GM21360 (cell line): ENCODE results near the gene ARHGAP33.

Experiments used
- ATAC-seq: cut with Tn5 transposase; IDR thresholded peaks from one replicate; pipeline ENCODE4 v1.9.1; 2021; ENCODE audit warnings: mild to moderate bottlenecking, moderate library complexity; ENCODE audit not compliant: unreplicated experiment

Gene ARHGAP33

DNA sequence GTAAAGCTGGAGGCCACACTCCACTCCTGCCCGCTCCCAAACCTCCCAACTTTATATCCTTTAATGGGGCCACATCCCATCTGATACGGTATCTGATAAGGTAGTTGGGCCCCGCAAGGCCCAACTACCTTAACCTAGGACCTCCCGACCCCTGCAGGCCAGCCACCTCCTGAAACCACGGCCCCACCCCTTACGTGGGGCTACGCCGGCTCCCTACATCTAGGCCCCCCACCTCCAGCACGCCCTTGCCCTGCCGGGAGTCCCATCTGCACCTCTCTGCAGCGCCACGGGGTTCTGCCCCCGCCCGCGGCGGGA lies 35.3 kb upstream of the ARHGAP33 start:
- ATAC-seq, result no peak

DNA sequence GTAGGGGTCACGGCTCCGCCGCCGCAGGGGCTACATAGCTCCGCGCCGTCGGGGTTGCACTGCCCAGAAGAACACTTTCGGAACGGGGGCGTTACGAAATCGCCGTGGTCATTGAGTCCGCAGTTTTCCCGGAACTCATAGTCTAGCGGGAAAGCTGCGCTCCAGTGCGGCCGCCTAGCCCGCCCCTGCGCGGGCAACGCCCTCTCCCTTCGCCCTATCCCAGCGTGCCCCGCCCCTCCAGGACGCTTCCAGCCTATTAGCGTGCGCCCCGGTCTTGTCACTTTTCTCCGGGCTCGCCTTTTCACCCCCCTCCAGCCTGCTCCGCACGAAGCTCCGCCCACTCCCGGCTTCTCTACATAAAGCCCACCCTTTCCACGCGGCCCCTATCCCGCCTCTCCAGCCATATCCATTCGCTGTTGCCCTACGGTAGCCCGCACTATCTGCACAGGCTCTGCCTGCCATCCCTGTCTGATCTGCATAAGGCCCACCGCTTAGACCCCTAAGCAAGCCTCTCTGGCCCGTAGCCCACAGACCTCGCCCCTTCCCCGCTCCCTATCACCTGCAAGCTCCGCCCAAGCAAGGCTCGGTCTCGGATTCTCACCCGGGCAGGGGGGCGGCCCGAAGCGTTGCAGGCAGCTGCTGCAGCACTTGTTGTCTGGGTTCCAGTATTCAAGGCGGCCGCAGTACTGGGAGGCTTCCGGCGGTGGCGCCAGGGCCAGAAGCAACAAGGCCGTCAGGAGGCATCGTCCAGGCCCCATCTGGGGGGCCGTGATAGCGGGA lies 34.8 kb upstream of the ARHGAP33 start:
- ATAC-seq, result peak; percentile 55

DNA sequence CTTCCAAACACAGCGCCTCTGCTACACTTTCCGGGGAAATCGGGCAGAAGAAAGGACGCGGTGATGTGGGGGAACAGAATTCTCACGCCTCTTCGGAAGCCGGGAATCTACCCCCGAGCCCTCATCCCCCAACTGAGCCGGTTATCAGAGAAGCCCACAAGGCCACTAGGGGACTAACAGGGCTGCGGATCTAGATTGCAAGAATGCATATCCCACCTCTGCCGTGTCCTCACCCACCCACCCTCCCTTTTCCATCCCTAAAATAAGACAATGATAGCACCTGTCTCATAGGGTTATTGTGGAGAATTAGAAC lies 34.2 kb upstream of the ARHGAP33 start:
- ATAC-seq, result no peak

DNA sequence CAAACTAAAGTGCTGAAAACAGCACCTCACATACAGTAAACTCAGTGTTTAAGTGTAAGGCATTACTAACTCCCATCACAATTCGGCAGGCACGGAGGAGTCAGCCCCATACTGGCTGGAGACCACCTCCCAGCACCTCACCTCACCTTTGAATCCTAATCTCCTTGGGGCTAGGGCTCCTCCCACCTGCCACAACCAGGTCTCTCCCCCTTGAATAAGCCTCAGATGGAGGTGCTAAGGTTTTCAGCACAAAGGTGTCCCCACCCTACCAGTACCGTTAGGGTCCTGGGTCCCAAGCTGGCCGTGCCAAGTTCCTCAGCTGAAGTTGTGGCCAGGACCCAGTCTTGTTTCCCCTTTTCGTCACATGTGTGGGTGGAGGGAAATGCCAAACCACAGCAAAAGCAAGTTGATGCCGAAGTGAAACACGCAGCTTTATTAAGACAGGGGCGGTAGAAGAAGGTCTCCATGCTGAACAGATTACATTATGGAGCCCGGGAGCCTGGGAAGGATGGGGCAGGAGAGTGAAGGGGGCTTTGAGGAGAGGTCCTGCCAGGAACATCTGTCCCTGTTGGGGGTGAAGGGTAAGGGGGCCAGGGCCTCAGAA lies 33.1 kb upstream of the ARHGAP33 start, which contains the start of gene IGFLR1:
Gene IGFLR1, minus strand, starts transcription at position 332 of the 604 bp plus-strand sequence. CDS start 1,272 bp downstream, outside the sequence.
- ATAC-seq, result no peak

DNA sequence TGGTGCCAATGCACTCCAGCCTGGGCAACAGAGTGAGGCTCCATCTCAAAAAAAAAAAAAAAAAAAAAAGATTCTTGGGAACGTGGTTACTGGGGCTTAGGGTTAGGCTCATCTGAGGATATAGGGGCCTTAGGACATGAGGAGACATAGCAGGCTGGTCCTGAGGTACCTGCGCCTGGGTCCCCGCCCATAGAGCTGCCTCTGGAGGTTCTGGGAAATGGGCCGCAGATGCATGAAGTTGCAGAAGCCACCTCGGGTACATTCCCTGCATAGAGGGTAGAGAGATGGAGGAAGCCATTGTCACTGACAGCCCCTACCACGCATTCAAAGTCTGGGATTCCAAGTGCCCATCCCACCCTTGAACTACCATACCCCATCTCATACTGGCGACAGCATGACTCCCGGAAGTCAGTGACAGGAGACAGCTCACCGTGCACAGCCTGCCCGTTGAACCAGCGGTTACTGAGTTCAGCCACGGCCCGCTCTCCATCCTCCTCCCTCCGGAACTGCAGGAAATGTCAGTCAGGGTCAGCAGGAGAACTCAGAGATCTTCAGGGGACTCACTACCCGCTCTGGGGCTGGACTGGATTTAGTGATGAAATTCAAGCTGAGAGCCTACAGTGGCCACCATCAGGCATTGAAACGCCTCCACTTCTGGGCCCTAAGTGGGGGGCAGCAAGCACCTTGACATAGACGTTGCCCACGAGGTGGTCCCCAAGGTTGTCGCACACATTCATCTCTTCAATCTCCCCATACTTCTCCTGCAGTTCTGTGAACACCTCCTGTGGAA lies 31.5 kb upstream of the ARHGAP33 start:
- ATAC-seq, result no peak

DNA sequence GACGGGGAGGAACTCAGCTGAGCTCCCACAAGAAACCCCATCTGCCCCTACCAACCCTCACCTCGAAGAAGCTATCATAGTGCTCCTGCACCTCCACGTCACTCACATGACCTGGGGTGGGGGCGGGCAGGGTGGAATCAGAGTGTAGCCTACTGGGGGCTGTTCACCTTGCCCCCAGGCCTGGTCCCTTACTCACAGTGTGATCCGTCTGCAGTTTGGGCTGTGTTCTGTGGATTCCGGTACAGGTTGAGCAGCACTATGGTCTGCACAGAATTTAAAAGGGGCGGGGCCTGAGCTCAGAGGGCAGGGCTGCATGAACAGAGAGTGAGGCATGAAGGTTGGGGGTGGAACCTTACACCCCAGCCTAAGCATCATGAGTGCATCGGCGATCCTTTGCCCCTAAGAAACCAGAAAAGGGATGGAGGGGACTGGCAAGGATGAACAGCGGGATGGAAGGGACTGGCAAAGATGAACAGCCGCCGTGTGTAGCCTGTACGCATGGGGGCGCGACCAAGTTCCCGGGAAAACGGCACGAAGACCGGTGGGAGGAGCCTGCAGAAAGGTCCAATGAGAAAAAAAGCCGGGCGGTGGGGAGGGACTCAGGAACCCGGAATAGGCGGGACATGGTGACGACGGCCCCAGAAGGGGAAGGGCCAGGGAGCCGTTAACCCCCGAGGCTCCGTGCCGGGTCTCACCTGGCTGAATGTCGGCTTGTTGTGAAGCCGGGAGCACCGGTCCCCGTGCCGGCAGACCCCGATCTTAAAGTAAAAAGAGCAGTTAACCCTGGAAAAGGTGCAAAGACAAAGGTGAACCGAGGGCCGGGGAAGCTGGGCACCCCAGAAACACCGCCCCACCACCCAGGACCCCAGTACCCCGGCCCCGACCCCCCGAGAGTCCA lies 30.7 kb upstream of the ARHGAP33 start:
- ATAC-seq, result peak; percentile 21

DNA sequence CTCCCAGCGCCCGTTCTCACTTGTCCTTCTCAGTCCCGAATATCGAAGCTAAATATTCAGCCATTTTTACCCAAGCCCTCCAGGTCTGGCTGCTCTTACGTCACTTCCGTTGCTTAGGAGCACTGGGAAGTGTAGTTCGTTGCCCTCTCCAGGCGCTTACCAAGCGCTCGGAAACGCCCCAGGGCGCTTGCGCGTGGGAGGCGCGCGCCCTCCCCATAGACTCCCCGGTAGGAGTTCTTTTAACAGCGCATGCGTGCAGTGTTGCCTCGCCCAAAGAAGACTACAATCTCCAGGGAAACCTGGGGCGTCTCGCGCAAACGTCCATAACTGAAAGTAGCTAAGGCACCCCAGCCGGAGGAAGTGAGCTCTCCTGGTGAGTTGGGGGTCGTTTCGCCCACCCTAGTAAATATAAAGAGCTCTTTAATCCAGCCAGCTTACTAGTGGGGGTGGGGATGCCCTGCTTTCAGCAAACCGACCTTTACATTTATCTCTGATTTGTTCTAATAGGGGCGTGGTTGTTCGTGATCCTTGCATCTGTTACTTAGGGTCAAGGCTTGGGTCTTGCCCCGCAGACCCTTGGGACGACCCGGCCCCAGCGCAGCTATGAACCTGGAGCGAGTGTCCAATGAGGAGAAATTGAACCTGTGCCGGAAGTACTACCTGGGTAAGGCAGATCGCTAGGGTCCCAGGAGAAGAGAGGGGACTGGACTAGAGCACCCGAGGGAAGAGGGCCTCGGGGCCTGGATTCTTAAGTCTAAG lies 29.9 kb upstream of the ARHGAP33 start, which contains the start of the genes PSENEN and U2AF1L4:
Gene PSENEN, plus strand, starts transcription at position 324 of the 759 bp plus-strand sequence. Its CDS starts 280 bp downstream, at position 604.
Gene U2AF1L4, minus strand, starts transcription at position 91 of the 759 bp plus-strand sequence. Its CDS starts 27 bp downstream, at position 64.
- peak; percentile 41 for ATAC-seq

DNA sequence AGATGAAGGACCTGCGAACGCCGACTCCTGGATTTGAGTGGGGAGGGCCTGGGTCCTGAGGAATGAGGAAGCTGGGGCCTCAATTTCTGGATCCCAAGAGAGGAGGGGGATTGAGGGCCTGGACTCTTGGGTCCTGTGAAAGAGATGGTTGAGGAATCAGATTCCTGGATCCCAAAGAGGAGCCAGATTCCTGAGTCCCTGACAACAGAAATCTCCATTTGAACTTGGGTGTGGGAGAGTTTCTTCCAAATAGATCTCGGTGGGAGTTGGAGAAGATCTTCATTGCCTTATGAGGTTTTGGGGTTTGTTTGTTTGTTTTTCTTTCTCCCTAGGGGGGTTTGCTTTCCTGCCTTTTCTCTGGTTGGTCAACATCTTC lies 29.3 kb upstream of the ARHGAP33 start:
- no peak for ATAC-seq

DNA sequence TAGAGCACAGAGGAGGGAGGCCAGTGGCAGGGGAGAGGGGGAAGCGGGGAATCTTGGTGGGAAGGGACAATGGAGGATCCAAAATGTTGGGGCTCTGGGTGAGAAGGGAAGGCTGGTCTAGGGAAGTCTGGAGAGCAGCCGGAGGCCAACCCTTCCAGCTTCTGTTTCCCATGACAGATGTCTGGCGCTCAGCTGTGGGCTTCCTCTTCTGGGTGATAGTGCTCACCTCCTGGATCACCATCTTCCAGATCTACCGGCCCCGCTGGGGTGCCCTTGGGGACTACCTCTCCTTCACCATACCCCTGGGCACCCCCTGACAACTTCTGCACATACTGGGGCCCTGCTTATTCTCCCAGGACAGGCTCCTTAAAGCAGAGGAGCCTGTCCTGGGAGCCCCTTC lies 28.8 kb upstream of the ARHGAP33 start:
- ATAC-seq, result no peak

DNA sequence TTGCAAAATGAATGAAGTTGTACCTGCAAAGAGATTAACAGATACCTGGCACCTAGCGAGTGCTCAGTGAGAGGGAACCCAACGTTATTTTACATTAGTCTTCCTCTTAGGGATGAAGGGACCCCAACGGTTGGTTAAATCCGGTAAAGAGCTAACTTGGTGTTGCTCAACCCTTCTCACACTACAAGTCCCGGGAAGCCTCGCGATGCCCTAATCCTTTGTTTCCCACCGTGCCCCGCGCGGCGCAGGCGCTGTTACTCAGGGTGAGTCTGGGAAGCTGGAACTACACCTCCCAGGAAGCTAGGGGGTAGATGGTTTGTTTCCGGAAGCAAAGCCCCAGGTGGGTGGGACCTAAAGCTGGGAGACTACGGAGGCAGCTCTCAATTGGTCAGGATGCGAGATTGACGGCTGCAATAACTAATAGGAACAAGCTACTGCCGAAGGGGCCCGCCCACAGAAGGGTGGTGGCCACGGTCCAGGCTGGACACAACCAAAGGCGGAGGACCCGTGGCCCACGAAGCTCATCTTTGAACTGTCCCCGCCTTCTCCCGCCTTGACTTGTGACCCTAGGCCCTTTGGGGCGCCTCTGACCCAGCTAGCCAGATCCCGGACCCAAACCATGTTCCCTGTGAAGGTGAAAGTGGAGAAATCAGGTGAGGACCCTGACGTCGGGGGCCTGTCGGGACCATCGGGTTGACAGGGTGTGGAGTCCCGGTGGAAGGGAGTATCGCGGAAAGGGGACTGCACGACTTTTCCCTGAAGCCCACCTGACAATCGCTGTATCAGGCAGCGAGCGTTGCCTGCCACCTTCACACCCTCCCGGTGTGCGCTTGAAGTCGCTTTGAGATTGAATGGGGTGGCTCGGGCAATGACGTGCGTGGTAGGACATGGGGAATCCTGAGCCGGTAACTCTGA lies 27.0 kb upstream of the ARHGAP33 start, which contains the start of gene LIN37:
Gene LIN37, plus strand, starts transcription at position 471 of the 915 bp plus-strand sequence. Its CDS starts 149 bp downstream, at position 620.
- ATAC-seq, result peak; percentile 58

DNA sequence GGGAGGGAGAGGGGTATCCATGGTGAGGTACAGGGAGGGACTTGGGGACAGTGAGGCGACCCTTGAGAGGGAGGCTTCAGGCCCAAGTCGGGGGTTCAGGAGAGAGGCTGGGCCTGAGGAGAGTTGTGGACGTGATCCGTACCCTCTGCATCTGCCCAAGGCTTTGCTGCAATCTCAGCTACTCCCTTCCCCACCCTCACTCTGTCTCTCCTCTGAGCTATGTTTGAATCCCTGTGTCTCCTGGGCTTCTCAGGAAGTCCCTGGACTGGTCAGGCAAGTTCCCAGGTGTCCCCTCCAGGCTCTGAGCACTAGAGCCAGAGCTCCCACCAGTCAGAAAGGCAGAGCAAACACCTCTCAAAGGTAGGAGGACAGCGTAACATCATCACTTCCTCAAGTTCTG lies 25.2 kb upstream of the ARHGAP33 start:
- ATAC-seq, result no peak

DNA sequence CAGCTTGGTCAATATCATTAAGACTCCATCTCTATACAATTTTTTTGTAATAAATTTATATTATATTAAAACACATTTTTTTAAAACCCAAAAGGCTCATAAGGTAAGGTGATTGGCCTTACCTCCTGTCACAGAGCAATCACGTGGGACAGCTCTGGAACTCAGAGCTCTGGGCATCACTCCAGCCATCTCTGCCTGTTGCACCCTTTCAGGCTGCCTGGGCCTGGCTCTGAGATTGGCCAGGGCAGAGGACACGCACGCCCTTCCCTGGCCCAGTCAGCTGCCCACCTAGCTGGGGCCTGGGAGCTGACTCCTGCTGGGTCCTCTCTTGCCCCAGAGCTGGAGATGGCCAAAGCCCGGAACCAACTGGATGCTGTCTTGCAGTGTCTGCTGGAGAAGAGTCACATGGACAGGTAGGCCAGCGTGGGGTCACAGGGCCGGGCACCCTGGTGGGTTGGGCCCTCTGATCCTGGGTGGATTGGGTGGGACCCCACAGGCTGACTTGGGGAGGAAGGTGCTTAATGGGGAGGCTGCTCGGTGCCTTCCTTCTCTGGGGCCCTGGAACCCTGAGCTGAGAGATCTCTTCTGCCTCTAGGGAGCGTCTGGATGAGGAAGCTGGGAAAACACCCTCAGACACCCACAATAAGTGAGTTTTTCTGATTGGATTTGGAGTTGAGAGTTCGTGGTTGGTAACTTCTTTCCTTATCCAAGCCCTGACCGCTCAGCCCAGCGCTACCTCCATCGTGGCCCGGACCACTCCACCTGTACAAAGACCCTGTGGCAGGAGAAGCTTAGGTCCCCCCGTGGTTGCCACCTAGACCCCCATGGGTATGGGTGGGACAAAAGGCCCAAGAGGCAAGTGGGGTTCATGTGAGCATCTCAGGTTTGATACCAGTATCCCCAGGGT lies 23.3 kb upstream of the ARHGAP33 start:
- ATAC-seq, result no peak

DNA sequence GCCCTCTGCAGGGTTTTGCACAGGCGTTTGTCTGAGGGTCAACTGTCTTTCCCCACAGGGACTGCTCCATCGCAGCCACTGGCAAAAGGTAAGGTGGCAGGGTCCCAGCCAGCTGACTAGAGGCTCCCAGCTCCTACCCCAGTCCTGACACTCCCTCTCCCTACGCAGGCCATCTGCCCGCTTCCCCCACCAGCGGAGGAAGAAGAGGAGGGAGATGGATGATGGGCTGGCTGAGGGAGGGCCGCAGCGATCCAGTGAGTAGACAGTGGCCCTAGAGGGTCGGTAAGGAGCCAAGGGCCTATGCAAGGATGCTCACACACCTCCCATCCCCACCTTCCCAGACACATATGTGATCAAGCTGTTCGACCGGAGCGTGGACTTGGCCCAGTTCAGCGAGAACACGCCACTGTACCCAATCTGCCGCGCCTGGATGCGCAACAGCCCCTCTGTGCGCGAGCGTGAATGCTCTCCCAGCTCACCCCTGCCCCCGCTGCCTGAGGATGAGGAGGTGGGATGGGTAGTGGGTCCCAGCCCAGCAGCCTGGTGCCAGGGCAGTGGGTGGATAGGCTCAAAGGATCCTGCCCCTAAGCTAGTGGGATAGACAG lies 22.5 kb upstream of the ARHGAP33 start:
- no peak for ATAC-seq

DNA sequence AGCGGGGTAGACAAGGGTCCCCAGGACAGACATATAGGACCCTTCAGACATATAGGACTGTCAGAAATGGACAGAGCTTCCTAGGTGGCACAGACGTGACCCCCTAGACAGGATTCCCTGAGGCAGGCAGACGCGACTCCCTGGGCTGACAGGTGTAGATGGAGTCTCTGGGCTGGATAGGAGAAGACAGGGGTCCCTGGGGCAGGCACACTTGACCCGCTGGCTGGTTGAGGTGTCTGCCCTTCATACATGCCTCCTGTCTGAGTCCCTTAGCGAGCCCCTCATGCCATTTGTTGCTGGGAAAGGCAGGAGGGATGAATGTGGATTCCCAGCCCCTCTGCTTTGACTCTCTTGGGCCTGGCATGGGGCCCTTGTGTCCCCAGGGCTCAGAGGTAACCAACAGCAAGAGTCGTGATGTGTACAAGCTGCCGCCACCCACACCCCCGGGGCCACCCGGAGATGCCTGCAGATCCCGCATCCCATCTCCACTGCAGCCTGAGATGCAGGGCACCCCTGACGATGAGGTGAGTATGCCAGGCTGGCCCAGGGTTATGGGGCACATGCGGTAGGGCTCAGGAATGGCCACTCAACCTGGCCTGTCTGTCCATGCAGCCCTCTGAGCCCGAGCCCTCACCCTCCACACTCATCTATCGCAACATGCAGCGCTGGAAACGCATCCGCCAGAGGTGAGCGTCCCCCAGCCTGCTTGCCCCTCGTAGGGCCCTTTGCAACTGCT lies 21.6 kb upstream of the ARHGAP33 start:
- no peak for ATAC-seq

DNA sequence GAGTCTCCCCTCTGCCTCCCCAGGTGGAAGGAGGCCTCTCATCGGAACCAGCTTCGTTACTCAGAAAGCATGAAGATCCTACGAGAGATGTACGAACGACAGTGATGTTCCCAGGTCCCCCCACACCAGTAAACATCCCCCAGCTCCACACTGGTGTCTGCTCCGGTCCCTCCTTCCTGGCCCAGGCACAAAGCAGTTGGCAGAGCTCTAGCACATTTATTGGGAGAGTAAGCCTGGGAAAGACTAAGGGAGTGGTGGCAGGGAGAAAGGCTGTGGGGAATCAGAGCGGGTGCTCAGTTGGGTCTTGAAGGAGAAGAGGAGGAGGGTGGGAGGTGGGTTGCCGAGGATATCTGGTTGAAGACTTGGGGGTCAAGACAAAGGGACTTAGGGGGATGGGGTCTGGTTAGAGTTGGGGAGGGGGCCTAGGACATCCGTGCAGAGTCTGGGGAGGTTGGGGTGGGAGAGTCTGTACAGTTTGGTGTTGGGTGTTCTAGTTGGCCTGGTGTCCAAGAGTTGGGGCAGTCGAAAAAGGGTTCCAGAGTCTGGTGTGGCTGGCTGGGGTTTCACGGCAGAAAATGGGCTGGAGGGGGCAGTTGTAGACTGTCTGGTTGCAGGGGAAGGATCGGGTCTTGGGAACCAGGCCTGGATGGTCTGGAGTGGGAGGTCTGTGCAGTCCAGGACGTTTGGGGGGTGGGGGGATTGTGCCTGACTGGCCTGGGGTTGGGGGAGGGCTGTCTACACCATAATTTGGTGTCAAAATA lies 20.8 kb upstream of the ARHGAP33 start:
- no peak for ATAC-seq

DNA sequence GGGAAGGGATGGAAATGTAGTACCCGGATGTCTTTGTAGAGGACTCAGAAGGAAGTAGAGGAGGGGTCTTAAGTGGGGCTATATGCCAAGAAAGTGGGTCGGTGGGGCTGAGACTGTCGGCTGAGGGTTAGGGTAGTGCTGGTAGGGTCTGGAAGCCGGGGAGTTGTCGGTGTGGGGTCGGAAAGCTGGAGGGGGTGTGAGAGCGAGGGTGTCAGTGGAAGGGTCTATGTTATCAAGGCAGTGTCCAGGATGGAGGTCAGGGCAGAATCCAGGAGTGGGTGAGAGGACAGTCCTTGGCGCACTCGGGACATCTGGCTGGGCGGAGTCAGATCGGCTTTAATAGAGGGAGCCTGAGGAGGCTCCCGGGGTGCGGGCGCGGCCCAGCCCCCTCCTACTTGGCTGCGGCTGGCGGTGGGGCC lies 20.2 kb upstream of the ARHGAP33 start:
- no peak for ATAC-seq
